WI38 (cell line): ENCODE measurements around the gene KCNH2.
A peak's percentile ranks its signal among the peaks of the same experiment; 100 is the strongest.

Experiments used
- H3K4me3 ChIP-seq: 2 replicates; pipeline ENCODE4 v1.5.1; 2011; ENCODE audit warnings: low read depth, mild to moderate bottlenecking, control low read depth, low read length
- CTCF ChIP-seq: IDR thresholded peaks from 2 replicates; pipeline ENCODE4 v1.5.1; 2012; ENCODE audit warnings: low read depth, mild to moderate bottlenecking, control low read depth, low read length

The KCNH2 gene

GRCh38 chr7:151011097-151011409 is 32.9 kb upstream of the KCNH2 start:
- no peak overlapping the region for H3K4me3 ChIP-seq
- no peak for TF ChIP-seq CTCF

- H3K4me3 ChIP-seq: no peak overlapping the region
Observed at GRCh38 chr7:151010307-151011096, 32.4 kb upstream of the KCNH2 start.

GRCh38 chr7:151010037-151010306 is 31.9 kb upstream of the KCNH2 start:
- no peak overlapping the region for H3K4me3 ChIP-seq
- no peak for TF ChIP-seq CTCF

More at GRCh38 chr7:151010307-151011096, 32.4 kb upstream of the KCNH2 start:
- TF ChIP-seq CTCF: no peak

- no peak for TF ChIP-seq CTCF
- H3K4me3 ChIP-seq: no peak overlapping the region
Observed at GRCh38 chr7:151009327-151010036, 31.4 kb upstream of the KCNH2 start.

- no peak overlapping the region for H3K4me3 ChIP-seq
- peak; percentile 26; the same call in 1 of the 2 replicates for TF ChIP-seq CTCF
Observed at GRCh38 chr7:151008511-151009323, 30.6 kb upstream of the KCNH2 start.

GRCh38 chr7:151008143-151008510 is 30.0 kb upstream of the KCNH2 start:
- no peak for TF ChIP-seq CTCF
- H3K4me3 ChIP-seq: no peak overlapping the region

GRCh38 chr7:151007469-151007898 is 29.4 kb upstream of the KCNH2 start:
- TF ChIP-seq CTCF: no peak
- H3K4me3 ChIP-seq: no peak overlapping the region
